Transverse colon (tissue), 4 donors: ENCODE measurements around the gene MGME1. TPM values are rescaled to one million over a fixed set of nuclear protein-coding genes. Genes with fewer than 3 reads are reported as not detected.

Source experiments
- DNase-seq: peaks from one replicate; pipeline ENCODE4 v3.0.0-alpha.2; 2019
- H3K27ac ChIP-seq, 4 donors: fragments of 200-600 bp; sonication (generic); 2 replicates each; pipeline ENCODE4 v1.5.1; 2016 to 2018; ENCODE audit warnings: inconsistent platforms in 4 of 4
- H3K27me3 ChIP-seq: fragments of 200-600 bp; sonication (generic); 2 replicates; pipeline ENCODE4 v1.5.1; 2017; ENCODE audit warnings: inconsistent platforms
- H3K36me3 ChIP-seq, 4 donors: fragments of 200-600 bp; sonication (generic); 2 replicates each; pipeline ENCODE4 v1.5.1; 2017 to 2019; ENCODE audit warnings: inconsistent platforms in 4 of 4
- H3K4me1 ChIP-seq, 4 donors: fragments of 200-600 bp; sonication (generic); 2 replicates each; pipeline ENCODE4 v1.5.1; 2017 to 2020; ENCODE audit warnings: inconsistent platforms in 4 of 4
- H3K4me3 ChIP-seq, 4 donors: fragments of 200-600 bp; sonication (generic); 1 replicate in 1 of 4; 2 replicates in 3 of 4; pipeline versions ENCODE4 v1.5.1 to v1.6.1; 2017 to 2019; ENCODE audit warnings: inconsistent platforms in 4 of 4
- H3K9me3 ChIP-seq, 2 donors: fragments of 200-600 bp; sonication (generic); 2 replicates each; pipeline ENCODE4 v1.5.1; 2017 to 2019; ENCODE audit warnings: inconsistent platforms in 2 of 2
- CTCF ChIP-seq, 5 experiments: fragments of 200-600 bp in 3 of 5; fragments of 450-650 bp in 2 of 5; sonication (generic) in 3 of 5; IDR thresholded peaks; 1 replicate in 2 of 5; 2 replicates in 3 of 5; pipeline ENCODE4 v1.5.1; 2016 to 2017; ENCODE audit warnings: antibody characterized with exemption in 5 of 5, inconsistent platforms in 3 of 5, mild to moderate bottlenecking in 2 of 5, moderate library complexity in 1 of 5
- EP300 ChIP-seq: sonication (generic); formaldehyde crosslinking; IDR thresholded peaks from one replicate; pipeline ENCODE4 v1.6.1; 2017; ENCODE audit warnings: antibody characterized with exemption, low read depth
- POLR2A ChIP-seq: fragments of 450-650 bp; IDR thresholded peaks from one replicate; pipeline ENCODE4 v1.6.1; 2016; ENCODE audit warnings: antibody characterized with exemption, mild to moderate bottlenecking, moderate library complexity
- POLR2AphosphoS5 ChIP-seq, 3 donors: sonication (generic); formaldehyde crosslinking; IDR thresholded peaks; one replicate each; pipeline ENCODE4 v1.6.1; 2016; ENCODE audit warnings: antibody characterized with exemption in 3 of 3
- WGBS, 2 donors: methylation state at CpG; one replicate each; pipeline ENCODE4 v1.1.5; 2018; ENCODE audit warnings: low coverage in 1 of 2; 5-methylcytosine and 5-hydroxymethylcytosine counted together
- in situ Hi-C, 4 donors: fragments of 200-750 bp; cut with MboI; loops; one replicate each; pipeline versions ENCODE4 v1.15.0 to v1.15.1; 2017; ENCODE audit warnings: low sequenced_read_pairs in 3 of 4, low pct_ligation_motif_present in 1 of 4, low pct_unique_long_range_greater_than_20kb in 1 of 4
- intact Hi-C: fragments of 100-400 bp; cut with DNase I; formaldehyde crosslinking; loops from one replicate; pipeline ENCODE4 v1.15.1; 2023; ENCODE audit warnings: low total_unique reads
- total RNA-seq, 4 donors: library from RNA; depleted of rRNA; stranded (reverse); fragments of >200 nt; gene quantifications; one replicate each; pipeline ENCODE4 v1.1.0, GENCODE V29; 2016

Gene MGME1
- total RNA-seq, 4 donors from 2014 or later: 4.1 to 18.8 (median 14.3) TPM

- in situ Hi-C loops: loop anchor here in 1 of 4 donors (25.0 kb wide), 2 partner anchors 263 to 413 kb away; no protein-coding TSS in a partner anchor
- H3K4me1 ChIP-seq: peaks cover 14 to 70% (median 51%) of the 10 kb centered on the region in 4 donors
- TF ChIP-seq POLR2AphosphoS5 (IDR thresholded peaks at IDR 0.05): peak in 2 of 3 donors; percentile 28 to 37
- TF ChIP-seq EP300: no peak
Observed at GRCh38 chr20:17925141-17925939, 43.5 kb upstream of the MGME1 start.

DNA sequence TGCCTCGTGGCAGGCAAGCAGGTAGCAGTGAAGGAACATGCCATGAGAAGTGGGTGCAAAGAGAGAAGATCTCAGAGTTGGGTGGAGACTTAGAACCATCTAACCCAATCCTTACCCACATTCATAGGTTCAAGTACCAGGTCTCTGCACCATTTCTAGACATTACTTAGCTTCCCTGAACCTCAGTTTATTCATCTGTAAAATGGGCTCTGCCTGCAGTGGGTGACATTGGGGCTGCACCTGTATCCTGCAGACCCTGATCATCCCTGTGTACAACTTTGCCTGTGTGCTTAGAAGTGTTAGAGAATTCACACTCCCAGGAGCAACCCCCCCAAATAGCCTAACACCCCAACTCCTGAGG lies 42.9 kb upstream of the MGME1 start:
- DNase-seq: no peak
- peak overlapping the region; percentile 59 to 86 (median 84) for H3K27ac ChIP-seq
- no peak overlapping the region for H3K4me3 ChIP-seq
- in situ Hi-C loops (loop anchor here in 1 of 4 donors (25.0 kb wide), 2 partner anchors 264 to 414 kb away; no protein-coding TSS in a partner anchor), intact Hi-C loops (no loop called here)
- no peak for TF ChIP-seq POLR2A
- no peak for TF ChIP-seq EP300
- no peak for TF ChIP-seq POLR2AphosphoS5 (IDR thresholded peaks at IDR 0.05)
- no peak for TF ChIP-seq CTCF (IDR thresholded peaks at IDR 0.05)
- 36% methylated on average over 1 of the region's 1 CpG; no CpG with 5 or more reads in 1 of the 2 donors for WGBS, 2 donors
- H3K4me1 ChIP-seq: peaks cover 14 to 70% (median 51%) of the 10 kb centered on the region in 4 donors
- no peaks in the 10 kb centered on the region for H3K9me3 ChIP-seq
- no peaks in the 10 kb centered on the region for H3K27me3 ChIP-seq
- no peaks in the 10 kb centered on the region for H3K36me3 ChIP-seq

More at GRCh38 chr20:17925141-17925939, 43.5 kb upstream of the MGME1 start:
- Histone ChIP-seq H3K27me3 (no peaks in the 10 kb centered on the region), H3K9me3 (no peaks in the 10 kb centered on the region), H3K27ac (peak overlapping the region; percentile 59 to 86 (median 84)), H3K4me3 (no peak overlapping the region), H3K36me3 (no peaks in the 10 kb centered on the region)
- peak; percentile 81 for DNase-seq
- intact Hi-C loops: no loop called here
- WGBS, 2 donors: 30 to 49% methylated on average over 7 to 11 of the region's 11 CpGs

DNA sequence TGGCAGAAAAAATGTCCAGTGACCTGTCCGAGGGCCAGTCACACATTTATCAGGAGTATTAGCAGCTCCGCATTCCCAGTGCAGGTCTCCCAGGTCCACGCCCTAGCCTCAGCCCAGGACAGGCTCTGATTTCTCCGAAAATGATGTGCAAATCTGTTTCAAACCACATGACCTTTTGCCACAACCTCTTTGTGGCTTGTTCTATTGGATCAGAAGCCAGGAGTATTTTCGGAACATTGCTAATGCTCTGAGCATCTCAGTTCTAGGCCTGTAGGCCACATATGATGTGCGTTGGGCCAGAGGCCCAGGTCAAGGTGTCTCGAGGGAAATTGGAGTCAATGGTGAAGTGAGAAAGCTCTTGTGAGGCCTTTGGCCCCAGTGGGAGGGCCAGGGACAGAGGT lies 40.6 kb upstream of the MGME1 start:
- TF ChIP-seq EP300 (no peak), POLR2A (no peak), POLR2AphosphoS5 (IDR thresholded peaks at IDR 0.05) (no peak), CTCF (IDR thresholded peaks at IDR 0.05) (no peak)
- H3K27ac ChIP-seq: peak overlapping the region; percentile 77 to 86 (median 84)
- no peak overlapping the region for H3K4me3 ChIP-seq
- H3K9me3 ChIP-seq: no peaks in the 10 kb centered on the region
- H3K36me3 ChIP-seq: no peaks in the 10 kb centered on the region
- intact Hi-C loops: no loop called here
- 35 to 74% methylated on average over 5 to 7 of the region's 7 CpGs for WGBS, 2 donors
- no peak for DNase-seq
- H3K4me1 ChIP-seq: peaks cover 14 to 62% (median 47%) of the 10 kb centered on the region in 4 donors
- in situ Hi-C loops: loop anchor here in 1 of 4 donors (25.0 kb wide), 2 partner anchors 266 to 416 kb away; no protein-coding TSS in a partner anchor
- no peaks in the 10 kb centered on the region for H3K27me3 ChIP-seq

- TF ChIP-seq POLR2AphosphoS5 (IDR thresholded peaks at IDR 0.05): peak in 2 of 3 donors; percentile 31 to 52
- TF ChIP-seq CTCF (IDR thresholded peaks at IDR 0.05): no peak
- intact Hi-C loops: no loop called here
Observed at GRCh38 chr20:17928633-17929311, 40.0 kb upstream of the MGME1 start.

More at GRCh38 chr20:17928633-17929311, 40.0 kb upstream of the MGME1 start:
- Histone ChIP-seq H3K9me3 (no peaks in the 10 kb centered on the region), H3K27ac (peak overlapping the region; percentile 77 to 86 (median 84)), H3K4me1 (peaks cover 14 to 62% (median 47%) of the 10 kb centered on the region in 4 donors), H3K4me3 (no peak overlapping the region), H3K27me3 (no peaks in the 10 kb centered on the region), H3K36me3 (no peaks in the 10 kb centered on the region)
- DNase-seq: peak; percentile 59
- in situ Hi-C loops: loop anchor here in 1 of 4 donors (25.0 kb wide), 2 partner anchors 266 to 416 kb away; no protein-coding TSS in a partner anchor
- WGBS, 2 donors: 51% methylated on average over 22 of the region's 22 CpGs; no CpG with 5 or more reads in 1 of the 2 donors
